Stimulated activated CD4-positive, alpha-beta T cell treated with anti-CD3 and anti-CD28 coated beads, Interleukin-1b, Interleukin-23, amount 100 ng/mL, for 4 hours (primary cell): Measurements from ENCODE around the gene NCF1.
A peak's percentile ranks its signal among the peaks of the same experiment; 100 is the strongest.
"Not testable (repeated sequence)": the region's sequence is repeated elsewhere in the genome, so short reads cannot be mapped to it uniquely, and the experiment has no call there.

Experiments
- DNase-seq, 2 donors: peaks; one replicate each; pipeline ENCODE4 v3.0.0-alpha.2; 2020; ENCODE audit warnings: low read depth in 2 of 2

The NCF1 gene

GRCh38 chr7:74788369-74789150, 14.7 kb downstream of the NCF1 start:
- DNase-seq: peak; percentile 93 to 97

- DNase-seq: not testable (repeated sequence)
Observed at GRCh38 chr7:74789200-74789736, 15.5 kb downstream of the NCF1 start.

GRCh38 chr7:74797848-74798622, 24.2 kb downstream of the NCF1 start:
- DNase-seq: not testable (repeated sequence)

- not testable (repeated sequence) for DNase-seq
Observed at GRCh38 chr7:74798644-74799043, 24.8 kb downstream of the NCF1 start.

- not testable (repeated sequence) for DNase-seq
Observed at GRCh38 chr7:74815882-74816281, 42.1 kb downstream of the NCF1 start.

GRCh38 chr7:74820146-74820805, 46.5 kb downstream of the NCF1 start:
- DNase-seq: not testable (repeated sequence)

GRCh38 chr7:74821259-74821658, 47.4 kb downstream of the NCF1 start:
- not testable (repeated sequence) for DNase-seq

- DNase-seq: not testable (repeated sequence)
Observed at GRCh38 chr7:74829959-74830358, 56.1 kb downstream of the NCF1 start.

GRCh38 chr7:74830411-74830810, 56.6 kb downstream of the NCF1 start:
- not testable (repeated sequence) for DNase-seq
